Endodermal cell (in vitro differentiated cells): ENCODE measurements around the gene GP9. TPM values are rescaled to one million over a fixed set of nuclear protein-coding genes. Genes with fewer than 3 reads are reported as not detected.

Source experiments
- DNase-seq: peaks from one replicate; pipeline ENCODE4 v3.0.0-alpha.2; 2017
- H3K27ac ChIP-seq: 2 replicates; pipeline ENCODE4 v1.5.1; 2013; ENCODE audit warnings: mild to moderate bottlenecking, low read depth, low read length, moderate library complexity
- H3K27me3 ChIP-seq: 2 replicates; pipeline ENCODE4 v1.6.1; 2013; ENCODE audit warnings: mild to moderate bottlenecking, low read length, moderate library complexity; ENCODE audit not compliant: insufficient read depth, control insufficient read depth, poor library complexity, severe bottlenecking
- H3K36me3 ChIP-seq: 2 replicates; pipeline ENCODE4 v1.7.0; 2013; ENCODE audit warnings: mild to moderate bottlenecking, low read length, moderate library complexity; ENCODE audit not compliant: control insufficient read depth, insufficient read depth
- H3K4me1 ChIP-seq: one replicate; pipeline ENCODE4 v1.7.0; 2013; ENCODE audit warnings: low read length; ENCODE audit not compliant: control insufficient read depth, insufficient read depth
- H3K4me3 ChIP-seq: 2 replicates; pipeline ENCODE4 v1.5.1; 2013; ENCODE audit warnings: mild to moderate bottlenecking, low read length, moderate library complexity
- H3K9ac ChIP-seq: 2 replicates; pipeline ENCODE4 v1.6.1; 2013; ENCODE audit warnings: mild to moderate bottlenecking, low read length, moderate library complexity; ENCODE audit not compliant: poor library complexity, severe bottlenecking; ENCODE audit errors: extremely low read depth
- H3K9me3 ChIP-seq: 2 replicates; pipeline ENCODE4 v1.6.1; 2013; ENCODE audit warnings: mild to moderate bottlenecking, low read length, moderate library complexity; ENCODE audit not compliant: control insufficient read depth
- H3K27ac Mint-ChIP-seq: 2 replicates; pipeline ENCODE4 v1.8.0; 2020; ENCODE audit warnings: mixed read lengths
- H3K27me3 Mint-ChIP-seq: 2 replicates; pipeline ENCODE4 v1.8.0; 2021; ENCODE audit warnings: mild to moderate bottlenecking, mixed read lengths; ENCODE audit not compliant: insufficient read depth
- H3K36me3 Mint-ChIP-seq: 2 replicates; pipeline ENCODE4 v1.8.0; 2020; ENCODE audit warnings: low read depth, mixed read lengths
- H3K4me1 Mint-ChIP-seq: 2 replicates; pipeline ENCODE4 v1.8.0; 2020; ENCODE audit warnings: mixed read lengths
- H3K4me3 Mint-ChIP-seq: 2 replicates; pipeline ENCODE4 v1.8.0; 2020; ENCODE audit warnings: mild to moderate bottlenecking, moderate library complexity, mixed read lengths
- H3K9me3 Mint-ChIP-seq: 2 replicates; pipeline ENCODE4 v1.8.0; 2020; ENCODE audit warnings: mild to moderate bottlenecking, mixed read lengths
- WGBS, 2 experiments: methylation state at CpG; one replicate each; pipeline versions ENCODE4 v1.1.5 to v1.1.7; 2013; ENCODE audit warnings: missing lambda C conversion rate in 2 of 2, mixed read lengths in 1 of 2; ENCODE audit not compliant: insufficient coverage in 1 of 2, insufficient read length in 1 of 2; 5-methylcytosine and 5-hydroxymethylcytosine counted together
- total RNA-seq, 2 donors: library from RNA; stranded (reverse); fragmentation: NEBNext Ultra II Directional in 1 of 2; extraction: Animal tissue kit (Norgen Biotek cat#: 25700) in 1 of 2; gene quantifications; 2 replicates in 1 of 2; 3 replicates in 1 of 2; pipeline ENCODE4 v1.2.1, GENCODE V29; 2021
- TF ChIP-seq, protein P1 (sequence below): fragments of 200-600 bp; sonication (generic); conservative IDR thresholded peaks from 2 replicates; pipeline ENCODE4 v1.5.0; 2021; ENCODE audit warnings: antibody characterized with exemption, mild to moderate bottlenecking

GP9 gene
- total RNA-seq, 2 donors from 2014 or later, result not detected

DNA sequence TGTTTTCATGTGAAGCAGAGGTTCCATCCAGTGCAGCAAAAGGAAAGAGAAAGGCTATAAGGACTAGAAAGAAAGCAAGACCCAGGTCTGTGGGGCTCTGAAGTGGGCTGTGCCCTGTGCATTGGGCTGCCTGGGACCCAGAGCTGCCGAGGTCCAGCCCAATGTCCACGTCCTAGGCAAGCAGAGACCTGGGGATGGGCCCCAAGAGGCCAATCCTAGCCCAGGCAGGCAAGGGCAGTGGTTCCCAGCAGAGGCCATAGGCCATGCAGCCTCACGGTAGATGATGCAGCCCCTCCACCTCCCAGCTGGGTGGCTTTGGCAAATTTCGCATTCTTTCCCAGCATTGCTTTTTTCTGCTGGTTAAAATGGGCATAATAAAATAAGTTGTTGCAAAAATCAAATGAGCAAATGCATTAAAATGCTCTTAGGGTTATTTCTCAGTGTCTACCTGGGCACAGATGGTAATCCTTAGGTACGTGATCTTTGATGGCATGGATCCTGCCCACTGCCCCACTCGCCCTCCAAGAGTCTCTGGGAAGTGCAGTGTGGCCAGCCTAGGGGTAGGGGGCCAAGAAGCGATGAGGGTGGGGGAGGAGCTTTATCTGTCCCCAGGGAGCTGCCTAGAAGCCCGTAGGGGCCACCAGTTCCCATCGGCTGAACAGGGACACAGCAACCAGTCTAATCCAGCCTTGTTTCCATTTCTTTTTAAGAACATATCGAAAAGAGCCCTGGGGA, 22.3 kb upstream of the GP9 start:
- no peaks in the 10 kb centered on the region for H3K27me3 ChIP-seq
- Mint-ChIP-seq H3K27me3 (peaks cover 8% of the 10 kb centered on the region), H3K4me3 (no peak overlapping the region), H3K27ac (no peak overlapping the region), H3K9me3 (no peaks in the 10 kb centered on the region), H3K4me1 (peaks cover 10% of the 10 kb centered on the region), H3K36me3 (no peaks in the 10 kb centered on the region)
- H3K9me3 ChIP-seq, result no peaks in the 10 kb centered on the region
- H3K9ac ChIP-seq, result no peak overlapping the region
- no peak overlapping the region for H3K4me3 ChIP-seq
- TF ChIP-seq, protein P1, sequence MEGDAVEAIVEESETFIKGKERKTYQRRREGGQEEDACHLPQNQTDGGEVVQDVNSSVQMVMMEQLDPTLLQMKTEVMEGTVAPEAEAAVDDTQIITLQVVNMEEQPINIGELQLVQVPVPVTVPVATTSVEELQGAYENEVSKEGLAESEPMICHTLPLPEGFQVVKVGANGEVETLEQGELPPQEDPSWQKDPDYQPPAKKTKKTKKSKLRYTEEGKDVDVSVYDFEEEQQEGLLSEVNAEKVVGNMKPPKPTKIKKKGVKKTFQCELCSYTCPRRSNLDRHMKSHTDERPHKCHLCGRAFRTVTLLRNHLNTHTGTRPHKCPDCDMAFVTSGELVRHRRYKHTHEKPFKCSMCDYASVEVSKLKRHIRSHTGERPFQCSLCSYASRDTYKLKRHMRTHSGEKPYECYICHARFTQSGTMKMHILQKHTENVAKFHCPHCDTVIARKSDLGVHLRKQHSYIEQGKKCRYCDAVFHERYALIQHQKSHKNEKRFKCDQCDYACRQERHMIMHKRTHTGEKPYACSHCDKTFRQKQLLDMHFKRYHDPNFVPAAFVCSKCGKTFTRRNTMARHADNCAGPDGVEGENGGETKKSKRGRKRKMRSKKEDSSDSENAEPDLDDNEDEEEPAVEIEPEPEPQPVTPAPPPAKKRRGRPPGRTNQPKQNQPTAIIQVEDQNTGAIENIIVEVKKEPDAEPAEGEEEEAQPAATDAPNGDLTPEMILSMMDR, result peak; percentile 21
- H3K4me1 ChIP-seq, result no peaks in the 10 kb centered on the region
- no peaks in the 10 kb centered on the region for H3K36me3 ChIP-seq
- WGBS, 2 experiments, result 88 to 89% methylated on average over 6 to 10 of the region's 10 CpGs
- DNase-seq, result peak; percentile 47
- no peak overlapping the region for H3K27ac ChIP-seq

DNA sequence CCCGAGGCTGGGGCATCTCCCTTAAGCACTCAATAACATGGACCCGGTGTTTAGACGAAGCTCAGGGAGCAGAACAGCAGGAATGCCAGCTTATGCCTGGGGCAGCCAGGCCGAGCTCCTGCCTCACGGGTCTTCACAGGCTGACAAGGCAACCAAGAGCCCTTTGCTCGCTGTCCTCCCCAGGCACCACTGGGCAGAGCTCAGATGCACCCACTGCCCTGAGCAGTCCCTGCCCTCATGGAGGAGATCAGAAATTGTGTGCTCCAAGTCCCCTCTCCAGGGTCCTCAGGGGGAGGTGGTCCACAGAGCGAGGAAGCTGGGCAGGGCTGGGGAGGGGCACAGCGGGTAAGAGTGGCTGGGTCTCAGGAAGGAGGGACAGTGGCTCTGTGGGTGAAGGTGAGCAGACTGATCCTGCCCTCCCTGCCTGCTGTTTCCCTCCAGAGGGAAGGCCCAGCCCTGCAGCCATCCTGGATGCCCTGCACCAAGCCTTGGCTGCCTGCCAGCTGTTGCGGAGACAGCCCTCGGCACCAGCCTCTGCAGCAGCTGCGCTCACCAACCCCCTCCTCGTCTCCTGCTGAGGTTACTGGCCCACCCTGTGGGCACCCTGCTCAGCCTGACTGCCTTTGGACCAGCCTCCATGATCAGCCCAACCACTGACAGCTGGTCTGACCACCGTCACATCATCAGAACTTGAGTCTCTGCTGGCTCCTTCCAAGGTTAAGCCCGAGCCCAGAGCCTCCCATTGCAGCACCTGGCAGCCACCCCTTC, 21.1 kb upstream of the GP9 start:
- Histone ChIP-seq H3K4me3 (no peak overlapping the region), H3K27me3 (no peaks in the 10 kb centered on the region), H3K4me1 (no peaks in the 10 kb centered on the region), H3K36me3 (no peaks in the 10 kb centered on the region), H3K9me3 (no peaks in the 10 kb centered on the region), H3K9ac (no peak overlapping the region), H3K27ac (no peak overlapping the region)
- Mint-ChIP-seq H3K27ac (no peak overlapping the region), H3K4me3 (no peak overlapping the region), H3K4me1 (peaks cover 10% of the 10 kb centered on the region), H3K9me3 (peaks cover under 1% of the 10 kb centered on the region), H3K36me3 (no peaks in the 10 kb centered on the region), H3K27me3 (peaks cover 11% of the 10 kb centered on the region)
- TF ChIP-seq, protein P1, result no peak
- peak; percentile 53 for DNase-seq
- WGBS, 2 experiments, result 92 to 93% methylated on average over 10 to 14 of the region's 14 CpGs

DNA sequence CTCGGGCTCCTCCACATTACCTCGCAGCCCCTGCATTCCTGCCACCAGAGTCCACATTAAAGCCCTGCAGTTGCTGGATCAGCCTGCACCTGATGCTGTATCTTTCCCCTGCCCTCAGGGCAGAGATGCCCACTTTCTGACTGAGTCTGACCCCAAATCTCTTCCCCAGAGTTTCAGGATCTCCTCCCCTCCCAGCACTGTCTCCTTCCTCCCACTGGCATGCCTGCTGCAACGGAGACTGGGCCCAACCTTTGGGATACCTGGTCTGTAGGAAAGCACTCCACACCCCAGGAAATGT, 20.6 kb upstream of the GP9 start:
- Mint-ChIP-seq H3K9me3 (peaks cover 5% of the 10 kb centered on the region), H3K4me1 (peaks cover 10% of the 10 kb centered on the region)

More for the DNA sequence above, 20.6 kb upstream of the GP9 start:
- Mint-ChIP-seq H3K36me3 (no peaks in the 10 kb centered on the region), H3K27ac (no peak overlapping the region), H3K4me3 (no peak overlapping the region), H3K27me3 (peaks cover 16% of the 10 kb centered on the region)
- TF ChIP-seq, protein P1, result no peak
- Histone ChIP-seq H3K9me3 (no peaks in the 10 kb centered on the region), H3K27ac (no peak overlapping the region), H3K9ac (no peak overlapping the region), H3K4me3 (no peak overlapping the region), H3K27me3 (no peaks in the 10 kb centered on the region), H3K36me3 (no peaks in the 10 kb centered on the region), H3K4me1 (no peaks in the 10 kb centered on the region)
- peak; percentile 42 for DNase-seq
- WGBS, 2 experiments, result 87 to 100% methylated on average over 1 to 3 of the region's 3 CpGs
